A549 (cell line): ENCODE measurements around the gene STX8. TPM values are rescaled to one million over a fixed set of nuclear protein-coding genes. Genes with fewer than 3 reads are reported as not detected.

Source experiments
- ATAC-seq, 2 experiments: fragments of 200-7000 bp in 1 of 2; fragments of >200 bp in 1 of 2; cut with Nextera tagmentation in 1 of 2; cut with Tn5 transposase in 1 of 2; 3 replicates each; pipeline versions ENCODE4 v1.8.0 to v1.9.1; 2018 to 2020; ENCODE audit warnings: mild to moderate bottlenecking in 1 of 2, moderate library complexity in 1 of 2
- CTCF ChIA-PET: fragments of 300-600 bp; sonication (Branson Sonifier 250); formaldehyde crosslinking; extraction: SDS; loops from one replicate; lab custom pipeline; 2021; ENCODE audit warnings: antibody characterized with exemption, inconsistent platforms; lab: Yijun Ruan, JAX
- POLR2A ChIA-PET: fragments of 350-600 bp; formaldehyde crosslinking; extraction: SDS; loops from one replicate; lab custom pipeline; 2021; ENCODE audit warnings: antibody characterized with exemption, inconsistent platforms; lab: Yijun Ruan, JAX
- DNase-seq, 2 experiments: peaks; one replicate each; pipeline versions ENCODE4 v3.0.0 to v3.0.0-alpha.2; 2011 to 2016; ENCODE audit warnings: low read depth in 1 of 2, low spot score in 1 of 2
- FAIRE-seq: peaks from 2 replicates; lab custom pipeline; 2011; peaks lifted over from hg19 to GRCh38; lab: Jason Lieb, UNC
- H3K27ac ChIP-seq, 2 experiments: fragments of >200 bp; sonication (Bioruptor Twin); formaldehyde crosslinking; 3 replicates each; pipeline ENCODE4 v1.5.1; 2016 to 2017
- H3K4me1 ChIP-seq: fragments of >200 bp; sonication (Bioruptor Twin); formaldehyde crosslinking; 3 replicates; pipeline ENCODE4 v1.6.1; 2016
- H3K4me2 ChIP-seq: fragments of >200 bp; sonication (Bioruptor Twin); formaldehyde crosslinking; 3 replicates; pipeline ENCODE4 v1.6.1; 2016
- H3K4me3 ChIP-seq: fragments of >200 bp; sonication (Bioruptor Twin); formaldehyde crosslinking; 3 replicates; pipeline ENCODE4 v1.5.1; 2016
- H3K9me3 ChIP-seq: fragments of >200 bp; sonication (Bioruptor Twin); formaldehyde crosslinking; 3 replicates; pipeline ENCODE4 v1.6.1; 2016
- BCL3 ChIP-seq: fragments of >200 bp; sonication (Bioruptor Twin); formaldehyde crosslinking; IDR thresholded peaks from 3 replicates; pipeline ENCODE4 v1.6.1; 2016
- BHLHE40 ChIP-seq: IDR thresholded peaks from 2 replicates; pipeline ENCODE4 v1.6.1; 2012; ENCODE audit warnings: low read depth, low read length, inconsistent platforms
- CTCF ChIP-seq: fragments of >200 bp; sonication (Bioruptor Twin); formaldehyde crosslinking; IDR thresholded peaks from 3 replicates; pipeline ENCODE4 v1.5.1; 2016
- E2F6 ChIP-seq: IDR thresholded peaks from 2 replicates; pipeline ENCODE4 v1.6.1; 2012; ENCODE audit warnings: low read depth, borderline replicate concordance
- EHMT2 ChIP-seq: fragments of 200-600 bp; sonication (generic); IDR thresholded peaks from 2 replicates; pipeline ENCODE4 v1.6.1; 2016; ENCODE audit warnings: antibody characterized with exemption, low read depth, mild to moderate bottlenecking, moderate library complexity
- ESRRA ChIP-seq: fragments of 150-350 bp; IDR thresholded peaks from 2 replicates; pipeline ENCODE4 v1.6.1; 2014; ENCODE audit warnings: mild to moderate bottlenecking, low read length, borderline replicate concordance
- GATA3 ChIP-seq: IDR thresholded peaks from 2 replicates; pipeline ENCODE4 v1.6.1; 2012; ENCODE audit warnings: borderline replicate concordance
- HOXA7 ChIP-seq: fragments of 250-450 bp; sonication (Bioruptor Pico); IDR thresholded peaks from 2 replicates; pipeline ENCODE4 v1.5.0; 2020; ENCODE audit warnings: mild to moderate bottlenecking, moderate library complexity
- HOXB13 ChIP-seq: fragments of 250-450 bp; sonication (Bioruptor Pico); IDR thresholded peaks from 2 replicates; pipeline ENCODE4 v1.5.0; 2020; ENCODE audit warnings: low read depth, mild to moderate bottlenecking, moderate library complexity
- JUN ChIP-seq, 2 experiments: fragments of >200 bp; sonication (Bioruptor Twin); formaldehyde crosslinking; IDR thresholded peaks; 2 replicates in 1 of 2; 3 replicates in 1 of 2; pipeline ENCODE4 v1.6.1; 2016 to 2017
- POLR2A ChIP-seq: IDR thresholded peaks from 2 replicates; pipeline ENCODE4 v1.6.1; 2012; ENCODE audit warnings: mild to moderate bottlenecking, low read length
- REST ChIP-seq: fragments of 200-600 bp; sonication (generic); IDR thresholded peaks from 2 replicates; pipeline ENCODE4 v1.6.1; 2016; ENCODE audit warnings: antibody characterized with exemption, mild to moderate bottlenecking, moderate library complexity
- SMC3 ChIP-seq: fragments of >200 bp; sonication (Bioruptor Twin); formaldehyde crosslinking; IDR thresholded peaks from 3 replicates; pipeline ENCODE4 v1.6.1; 2018; ENCODE audit warnings: inconsistent platforms
- SREBF2 ChIP-seq: fragments of 450-650 bp; IDR thresholded peaks from 2 replicates; pipeline ENCODE4 v1.6.1; 2014; ENCODE audit warnings: mild to moderate bottlenecking, moderate library complexity
- ZNF302 ChIP-seq: fragments of 250-450 bp; sonication (Bioruptor Pico); IDR thresholded peaks from 2 replicates; pipeline ENCODE4 v1.9.0; 2021; ENCODE audit warnings: inconsistent platforms, mild to moderate bottlenecking, moderate library complexity
- WGBS: methylation state at CpG from one replicate; pipeline ENCODE4 v1.1.6; 2017; ENCODE audit errors: missing lambda C conversion rate; 5-methylcytosine and 5-hydroxymethylcytosine counted together
- polyA plus RNA-seq, 4 experiments: library from polyadenylated mRNA; depleted of rRNA in 3 of 4; stranded (reverse); fragments of >200 nt; fragmentation: RNase III in 1 of 4; extraction: RNeasy Plus Mini Kit Qiagen cat#74134 plus additional on column Dnase treatment in 1 of 4; gene quantifications; 2 replicates in 3 of 4; 3 replicates in 1 of 4; pipeline ENCODE4 v1.2.3, GENCODE V29; 2011 to 2017

Gene STX8
- polyA plus RNA-seq, 2 of the 4 experiments (the other 2 are of a cell fraction), result 93.6 to 168 TPM

GRCh38 chr17:9434642-9435057 lies 141.0 kb downstream of the STX8 start:
- CTCF ChIA-PET, result no interaction called here
- ATAC-seq (no peak), FAIRE-seq (no peak), DNase-seq (no peak)
- H3K27ac ChIP-seq, result no peak overlapping the region
- POLR2A ChIA-PET, result no interaction called here
- 86% methylated on average over 3 of the region's 3 CpGs for WGBS
- no peak overlapping the region for H3K4me3 ChIP-seq
- TF ChIP-seq EHMT2, result no peak
- no peaks in the 10 kb centered on the region for H3K4me1 ChIP-seq
- H3K4me2 ChIP-seq, result no peak overlapping the region
- H3K9me3 ChIP-seq, result no peaks in the 10 kb centered on the region

- no peak for ATAC-seq
- H3K9me3 ChIP-seq, result no peaks in the 10 kb centered on the region
- peak; percentile 65 for FAIRE-seq
Measured at GRCh38 chr17:9432934-9433421, 142.6 kb downstream of the STX8 start.

More at GRCh38 chr17:9432934-9433421, 142.6 kb downstream of the STX8 start:
- Histone ChIP-seq H3K27ac (no peak overlapping the region), H3K4me1 (no peaks in the 10 kb centered on the region), H3K4me3 (no peak overlapping the region), H3K4me2 (no peak overlapping the region)
- ChIA-PET POLR2A (no interaction called here), CTCF (interaction anchor here (1.1 to 1.5 kb wide), 2 partner anchors 9 to 12 kb away, joined by 3 to 4 read pairs; no protein-coding TSS in a partner anchor)
- TF ChIP-seq SMC3 (no peak), CTCF (no peak), HOXB13 (no peak), GATA3 (no peak), BHLHE40 (no peak), ZNF302 (CRISPR knock-in tag) (no peak), ESRRA (no peak), E2F6 (no peak), HOXA7 (CRISPR knock-in tag) (no peak), REST (no peak), POLR2A (no peak), JUN (IDR thresholded peaks at IDR 0.05) (no peak), BCL3 (no peak), SREBF2 (no peak)
- WGBS, result 89% methylated on average over 7 of the region's 7 CpGs
- no peak for DNase-seq
